Body of pancreas (tissue), 4 donors: ENCODE results near the gene ARHGAP22. TPM values are rescaled to one million over a fixed set of nuclear protein-coding genes. Genes with fewer than 3 reads are reported as not detected.

ENCODE experiments used
- ATAC-seq: fragments of 150-250 bp; one replicate; pipeline ENCODE4 v1.9.1; 2016
- DNase-seq, 4 donors: peaks; one replicate each; pipeline ENCODE4 v3.0.0-alpha.2; 2019
- H3K27ac ChIP-seq, 4 donors: fragments of 200-600 bp; sonication (generic); 1 replicate in 3 of 4; 2 replicates in 1 of 4; pipeline versions ENCODE4 v1.5.1 to v1.6.1; 2016 to 2019; ENCODE audit warnings: mild to moderate bottlenecking in 1 of 4, mixed read lengths in 1 of 4, moderate library complexity in 1 of 4
- H3K27me3 ChIP-seq, 2 donors: fragments of 200-600 bp; sonication (generic); one replicate each; pipeline ENCODE4 v1.6.0; 2016; ENCODE audit warnings: mild to moderate bottlenecking in 1 of 2
- H3K36me3 ChIP-seq, 2 donors: fragments of 200-600 bp; sonication (generic); replicated peaks in 1 of 2; 2 replicates each; pipeline ENCODE4 v1.5.1; 2016; ENCODE audit warnings: low read depth in 2 of 2; ENCODE audit not compliant: insufficient read depth in 1 of 2
- H3K4me1 ChIP-seq: fragments of 200-600 bp; sonication (generic); one replicate; pipeline ENCODE4 v1.6.0; 2016
- H3K4me3 ChIP-seq, 2 donors: fragments of 200-600 bp; sonication (generic); 1 replicate in 1 of 2; 2 replicates in 1 of 2; pipeline ENCODE4 v1.5.1; 2016 to 2019
- H3K9me3 ChIP-seq, 3 donors: fragments of 200-600 bp; sonication (generic); 1 replicate in 2 of 3; 2 replicates in 1 of 3; pipeline ENCODE4 v1.5.1; 2016
- CTCF ChIP-seq, 7 experiments: fragments of 450-650 bp in 4 of 7; fragments of 200-600 bp in 3 of 7; sonication (generic) in 3 of 7; IDR thresholded peaks; one replicate each; pipeline ENCODE4 v1.5.1; 2016 to 2019; ENCODE audit warnings: antibody characterized with exemption in 7 of 7
- POLR2A ChIP-seq, 3 donors: fragments of 450-650 bp; IDR thresholded peaks; one replicate each; pipeline ENCODE4 v1.6.1; 2016; ENCODE audit warnings: antibody characterized with exemption in 3 of 3, mild to moderate bottlenecking in 2 of 3
- WGBS, 2 donors: methylation state at CpG; one replicate each; pipeline ENCODE4 v1.1.5; 2017; 5-methylcytosine and 5-hydroxymethylcytosine counted together
- intact Hi-C: fragments of 100-400 bp; cut with DNase I; formaldehyde crosslinking; loops from one replicate; pipeline ENCODE4 v1.15.1; 2023
- total RNA-seq, 2 donors: library from RNA; depleted of rRNA; stranded (reverse); fragments of >200 nt; gene quantifications; one replicate each; pipeline ENCODE4 v1.1.0, GENCODE V29; 2016

The ARHGAP22 gene
- total RNA-seq, 2 donors from 2014 or later = 1.6 to 4.6 TPM

DNA sequence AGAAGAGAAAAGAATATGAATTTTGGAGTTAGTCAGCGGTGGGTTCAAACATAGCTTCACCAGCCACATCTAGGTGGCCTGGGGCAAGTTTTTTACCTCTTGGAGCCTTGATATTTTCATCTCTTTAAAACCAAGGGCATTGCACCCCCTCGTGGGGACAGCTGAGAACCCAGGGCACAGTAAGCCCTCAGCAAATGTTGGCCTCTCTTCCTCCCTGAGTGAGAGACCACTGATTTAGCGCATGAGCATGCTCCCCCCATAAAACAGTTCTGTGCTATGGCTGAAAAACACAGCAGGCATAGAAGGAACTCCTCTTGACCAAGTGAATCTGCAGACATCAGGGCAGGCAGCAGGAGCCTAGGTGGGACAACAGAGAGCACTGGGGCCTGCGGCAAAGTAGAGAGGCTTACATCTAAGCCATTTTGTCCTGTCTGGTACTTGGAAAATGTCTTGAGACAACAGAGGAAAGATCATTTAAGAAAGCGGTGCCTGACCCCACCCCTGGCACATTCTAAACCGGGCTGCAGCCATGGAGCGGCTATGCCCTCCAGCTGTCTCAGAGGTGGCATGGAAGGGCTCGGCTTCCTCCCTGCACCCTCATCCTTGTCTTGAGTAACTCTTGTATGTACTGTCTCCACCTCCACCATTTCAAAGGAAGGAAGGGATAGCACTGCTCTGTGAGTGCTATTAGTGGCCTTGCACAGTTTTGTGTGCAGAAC lies 94.7 kb downstream of the ARHGAP22 start:
- intact Hi-C loops = no loop called here
- Histone ChIP-seq H3K27ac (no peak overlapping the region), H3K9me3 (no peaks in the 10 kb centered on the region), H3K27me3 (no peaks in the 10 kb centered on the region), H3K4me1 (no peaks in the 10 kb centered on the region), H3K36me3 (no peaks in the 10 kb centered on the region), H3K4me3 (no peak overlapping the region)
- ATAC-seq (no peak), DNase-seq (no peak)
- TF ChIP-seq POLR2A (IDR thresholded peaks at IDR 0.05) = no peak
- TF ChIP-seq CTCF (IDR thresholded peaks at IDR 0.05) = peak in 1 of 7 experiments; percentile 18
- 80 to 84% methylated on average over 8 of the region's 8 CpGs for WGBS, 2 donors

GRCh38 chr10:48508791-48509772 lies 95.8 kb downstream of the ARHGAP22 start:
- H3K27me3 ChIP-seq = no peaks in the 10 kb centered on the region
- no peaks in the 10 kb centered on the region for H3K4me1 ChIP-seq
- no peaks in the 10 kb centered on the region for H3K9me3 ChIP-seq
- no peaks in the 10 kb centered on the region for H3K36me3 ChIP-seq
- DNase-seq (no peak), ATAC-seq (no peak)
- no peak overlapping the region for H3K27ac ChIP-seq
- no peak for TF ChIP-seq CTCF (IDR thresholded peaks at IDR 0.05)
- no peak for TF ChIP-seq POLR2A (IDR thresholded peaks at IDR 0.05)
- no peak overlapping the region for H3K4me3 ChIP-seq
- WGBS, 2 donors = 68 to 77% methylated on average over 10 to 17 of the region's 17 CpGs
- intact Hi-C loops = no loop called here

- Histone ChIP-seq H3K36me3 (no peaks in the 10 kb centered on the region), H3K27me3 (no peaks in the 10 kb centered on the region), H3K4me1 (no peaks in the 10 kb centered on the region), H3K27ac (no peak overlapping the region), H3K4me3 (no peak overlapping the region), H3K9me3 (no peaks in the 10 kb centered on the region)
- 81 to 89% methylated on average over 6 to 7 of the region's 7 CpGs for WGBS, 2 donors
- intact Hi-C loops = no loop called here
- ATAC-seq (no peak), DNase-seq (peak in 2 of 4 donors; percentile 22 to 38)
- TF ChIP-seq POLR2A (IDR thresholded peaks at IDR 0.05) = no peak
- TF ChIP-seq CTCF (IDR thresholded peaks at IDR 0.05) = no peak
These were observed 96.7 kb downstream of the ARHGAP22 start for GRCh38 chr10:48507933-48508790.

DNA sequence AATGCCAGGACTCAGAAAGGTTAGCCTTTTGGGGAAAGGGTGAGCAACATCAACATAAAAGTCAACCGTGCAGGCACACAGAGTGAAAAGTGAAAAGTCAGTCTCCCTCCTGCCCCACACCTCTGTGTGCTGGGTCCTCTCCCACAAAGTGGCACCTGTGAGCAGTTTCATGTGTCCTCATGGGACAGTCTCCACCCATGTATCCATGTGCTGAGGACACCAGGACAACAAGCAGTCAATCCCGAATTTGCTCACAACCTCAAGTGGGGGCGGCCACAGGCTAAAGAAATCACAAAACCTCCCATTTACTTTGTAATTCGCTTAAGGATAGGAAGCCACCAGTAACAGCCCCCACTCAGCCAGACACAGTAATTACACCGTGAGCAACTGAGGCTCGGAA lies 97.4 kb downstream of the ARHGAP22 start:
- intact Hi-C loops = no loop called here
- Histone ChIP-seq H3K9me3 (no peaks in the 10 kb centered on the region), H3K27ac (no peak overlapping the region), H3K27me3 (no peaks in the 10 kb centered on the region), H3K4me1 (no peaks in the 10 kb centered on the region), H3K4me3 (no peak overlapping the region), H3K36me3 (no peaks in the 10 kb centered on the region)
- WGBS, 2 donors = 74 to 93% methylated on average over 4 to 6 of the region's 6 CpGs
- TF ChIP-seq CTCF (IDR thresholded peaks at IDR 0.05) = no peak
- TF ChIP-seq POLR2A (IDR thresholded peaks at IDR 0.05) = no peak
- no peak for ATAC-seq
- DNase-seq = no peak
